Lung (tissue), 16 donors: ENCODE measurements around the gene EPAS1. TPM values are rescaled to one million over a fixed set of nuclear protein-coding genes. Genes with fewer than 3 reads are reported as not detected.

Source experiments
- ATAC-seq: fragments of 200-7000 bp; cut with Tn5 transposase; one replicate; pipeline ENCODE4 v1.9.1; 2020; ENCODE audit warnings: moderate number of reproducible peaks; ENCODE audit not compliant: insufficient read depth, low FRiP score
- DNase-seq, 3 donors: peaks; one replicate each; pipeline ENCODE4 v3.0.0-alpha.2; 2013 to 2017
- H3K27ac ChIP-seq, 2 donors: one replicate each; pipeline ENCODE4 v1.5.1; 2013; ENCODE audit warnings: mild to moderate bottlenecking in 2 of 2, moderate library complexity in 2 of 2, control low read depth in 1 of 2, inconsistent platforms in 1 of 2, low read depth in 1 of 2, low read length in 1 of 2
- H3K27me3 ChIP-seq, 3 donors: one replicate each; pipeline ENCODE4 v1.5.1; 2013; ENCODE audit warnings: low read length in 2 of 3; ENCODE audit not compliant: control insufficient read depth in 3 of 3, insufficient read depth in 3 of 3
- H3K36me3 ChIP-seq, 4 donors: one replicate each; pipeline ENCODE4 v1.5.1; 2013; ENCODE audit warnings: low read length in 4 of 4, mild to moderate bottlenecking in 1 of 4, moderate library complexity in 1 of 4; ENCODE audit not compliant: control insufficient read depth in 4 of 4, insufficient read depth in 4 of 4
- H3K4me1 ChIP-seq, 5 donors: one replicate each; pipeline ENCODE4 v1.5.1; 2013; ENCODE audit warnings: low read length in 5 of 5, mild to moderate bottlenecking in 2 of 5, moderate library complexity in 1 of 5; ENCODE audit not compliant: control insufficient read depth in 5 of 5, insufficient read depth in 5 of 5
- H3K4me3 ChIP-seq: one replicate; pipeline ENCODE4 v1.5.1; 2013; ENCODE audit warnings: mild to moderate bottlenecking, control low read depth, moderate library complexity
- H3K9ac ChIP-seq, 2 donors: one replicate each; pipeline ENCODE4 v1.5.1; 2013; ENCODE audit warnings: low read length in 2 of 2, control low read depth in 1 of 2; ENCODE audit not compliant: insufficient read depth in 1 of 2
- H3K9me3 ChIP-seq, 4 donors: one replicate each; pipeline ENCODE4 v1.5.1; 2013; ENCODE audit warnings: low read length in 3 of 4, mild to moderate bottlenecking in 1 of 4, moderate library complexity in 1 of 4; ENCODE audit not compliant: control insufficient read depth in 4 of 4, insufficient read depth in 3 of 4
- WGBS, 2 donors: extraction: QIAGEN DNeasy Blood & Tissue Kit; methylation state at CpG; one replicate each; pipeline ENCODE4 v1.1.7; 2013; 5-methylcytosine and 5-hydroxymethylcytosine counted together
- long read RNA-seq, 5 donors: transcript quantifications; one replicate each; lab custom pipeline, GENCODE V29; 2026
- polyA plus RNA-seq, 2 donors: library from polyadenylated mRNA; stranded (reverse); fragments of 200-250 nt; gene quantifications; one replicate each; pipeline ENCODE4 v1.2.1, GENCODE V29; 2013
- total RNA-seq, 2 donors: library from RNA; depleted of rRNA in 1 of 2; stranded (reverse); fragments of >200 nt in 1 of 2; gene quantifications; one replicate each; pipeline ENCODE4 v1.2.1, GENCODE V29; 2014 to 2021
- TF ChIP-seq, protein P1 (sequence below): IDR thresholded peaks from 2 replicates; pipeline ENCODE4 v1.5.1; 2012; ENCODE audit warnings: mild to moderate bottlenecking; ENCODE audit errors: control extremely low read depth, extremely low read depth
- donor health status: control.
- donor health status: control.
- donor health status: Bipolar disorder and iron deficiency.
- donor health status: healthy.
- donor health status: DM: yes; HTN: yes; CAD: no.

Gene EPAS1
- 1,000 to 10,000 TPM in 1 of 2 donors, 100 to 1,000 TPM in 1; 424 to 1,051 TPM for total RNA-seq
- 100 to 1,000 TPM; 233 to 337 TPM for polyA plus RNA-seq
- long read RNA-seq, donor 1, full-length matches to known transcripts = 30 of 108 reads
- long read RNA-seq, donor 1, partial matches to known transcripts = 78 of 108 reads
- long read RNA-seq, donor 1, other reads (novel, unspliced or antisense) = 0 of 108 reads
- long read RNA-seq, donor 2, full-length matches to known transcripts = 6 of 40 reads
- long read RNA-seq, donor 2, partial matches to known transcripts = 34 of 40 reads
- long read RNA-seq, donor 2, other reads (novel, unspliced or antisense) = 0 of 40 reads
- long read RNA-seq, donor 3, full-length matches to known transcripts = 20 of 33 reads
- long read RNA-seq, donor 3, partial matches to known transcripts = 13 of 33 reads
- long read RNA-seq, donor 3, other reads (novel, unspliced or antisense) = 0 of 33 reads
- long read RNA-seq, donor 4, full-length matches to known transcripts = 6 of 29 reads
- long read RNA-seq, donor 4, partial matches to known transcripts = 23 of 29 reads
- long read RNA-seq, donor 4, other reads (novel, unspliced or antisense) = 0 of 29 reads
- long read RNA-seq, donor 5, full-length matches to known transcripts = 31 of 252 reads
- long read RNA-seq, donor 5, partial matches to known transcripts = 221 of 252 reads
- long read RNA-seq, donor 5, other reads (novel, unspliced or antisense) = 0 of 252 reads

DNA sequence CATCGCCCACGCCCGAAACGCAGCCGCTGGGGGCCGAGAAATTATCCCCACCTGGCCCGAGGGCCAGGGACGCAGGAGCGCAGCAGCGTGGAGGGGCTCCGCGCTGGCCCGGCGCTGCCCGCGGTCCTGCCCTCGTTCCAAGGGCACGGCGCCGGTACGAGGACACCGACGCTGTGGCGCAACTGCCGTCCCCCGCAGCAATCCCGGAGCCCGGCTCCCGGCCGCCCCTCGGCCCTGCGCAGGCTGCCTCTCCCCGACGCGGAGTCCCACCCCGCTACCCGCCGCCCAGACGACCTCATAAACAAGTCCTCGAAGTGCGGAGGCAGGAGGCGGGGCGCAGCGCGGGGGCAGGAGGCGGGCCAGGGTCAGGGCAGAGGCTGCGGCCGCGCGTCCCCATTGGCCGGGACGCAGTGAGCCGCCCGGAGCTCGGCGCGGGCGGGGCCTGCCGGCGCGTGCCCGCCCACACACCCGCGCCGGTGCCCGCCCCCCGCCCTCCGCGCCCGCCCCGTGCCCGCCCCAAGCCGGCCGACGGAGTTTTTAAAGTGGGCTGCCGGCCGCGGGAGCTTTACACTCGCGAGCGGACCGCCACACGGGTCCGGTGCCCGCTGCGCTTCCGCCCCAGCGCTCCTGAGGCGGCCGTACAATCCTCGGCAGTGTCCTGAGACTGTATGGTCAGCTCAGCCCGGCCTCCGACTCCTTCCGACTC lies at the start of gene EPAS1:
EPAS1 (plus strand) TSS at position 568 of the 706 bp plus-strand sequence. CDS start 505 bp downstream, outside the sequence.
- H3K4me1 ChIP-seq = peaks cover 1 to 39% (median 6%) of the 10 kb centered on the region in 5 donors
- TF ChIP-seq, protein P1, sequence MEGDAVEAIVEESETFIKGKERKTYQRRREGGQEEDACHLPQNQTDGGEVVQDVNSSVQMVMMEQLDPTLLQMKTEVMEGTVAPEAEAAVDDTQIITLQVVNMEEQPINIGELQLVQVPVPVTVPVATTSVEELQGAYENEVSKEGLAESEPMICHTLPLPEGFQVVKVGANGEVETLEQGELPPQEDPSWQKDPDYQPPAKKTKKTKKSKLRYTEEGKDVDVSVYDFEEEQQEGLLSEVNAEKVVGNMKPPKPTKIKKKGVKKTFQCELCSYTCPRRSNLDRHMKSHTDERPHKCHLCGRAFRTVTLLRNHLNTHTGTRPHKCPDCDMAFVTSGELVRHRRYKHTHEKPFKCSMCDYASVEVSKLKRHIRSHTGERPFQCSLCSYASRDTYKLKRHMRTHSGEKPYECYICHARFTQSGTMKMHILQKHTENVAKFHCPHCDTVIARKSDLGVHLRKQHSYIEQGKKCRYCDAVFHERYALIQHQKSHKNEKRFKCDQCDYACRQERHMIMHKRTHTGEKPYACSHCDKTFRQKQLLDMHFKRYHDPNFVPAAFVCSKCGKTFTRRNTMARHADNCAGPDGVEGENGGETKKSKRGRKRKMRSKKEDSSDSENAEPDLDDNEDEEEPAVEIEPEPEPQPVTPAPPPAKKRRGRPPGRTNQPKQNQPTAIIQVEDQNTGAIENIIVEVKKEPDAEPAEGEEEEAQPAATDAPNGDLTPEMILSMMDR = no peak
- H3K9ac ChIP-seq = peak within 1 kb of the TSS in 1 of 2 donors; percentile 60

DNA sequence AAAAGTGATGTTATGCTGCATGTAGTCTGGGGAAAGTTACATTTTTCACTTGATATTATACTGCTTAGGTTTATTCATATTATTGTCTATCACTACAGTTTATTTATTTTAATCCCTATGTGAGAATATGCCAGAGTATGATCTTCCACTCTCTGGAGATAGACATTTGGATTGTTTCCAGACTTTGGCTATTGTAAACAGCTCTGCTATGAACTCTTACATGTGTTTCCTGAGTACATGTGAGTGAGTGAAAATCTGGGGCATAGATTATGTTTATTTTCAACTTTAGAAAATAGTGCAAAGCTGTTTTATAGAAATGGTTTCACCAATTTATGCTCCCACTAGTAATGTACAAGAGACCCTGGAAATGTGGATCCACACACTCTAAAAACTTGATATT lies 49.0 kb upstream of the EPAS1 start:
- Histone ChIP-seq H3K9ac (no peak overlapping the region), H3K4me3 (no peak overlapping the region), H3K27ac (no peak overlapping the region), H3K4me1 (peaks cover 0 to 16% (median 5%) of the 10 kb centered on the region in 5 donors), H3K9me3 (no peaks in the 10 kb centered on the region), H3K36me3 (no peaks in the 10 kb centered on the region), H3K27me3 (no peaks in the 10 kb centered on the region)
- TF ChIP-seq, protein P1 = no peak
- ATAC-seq (no peak), DNase-seq (peak in 2 of 3 donors; percentile 71 to 84)

More for the DNA sequence above, at the start of gene EPAS1:
- DNase-seq (peak; percentile 86 to 93 (median 90)), ATAC-seq (peak; percentile 84)
- Histone ChIP-seq H3K36me3 (no peaks in the 10 kb centered on the region), H3K27ac (peak within 1 kb of the TSS; percentile 97 to 98), H3K9me3 (no peaks in the 10 kb centered on the region), H3K4me3 (peak within 1 kb of the TSS; percentile 87), H3K27me3 (peaks cover 0 to 18% (median 2%) of the 10 kb centered on the region in 3 donors)
- WGBS, 2 donors = 0 to 1% methylated on average over 70 to 94 of the region's 94 CpGs

DNA sequence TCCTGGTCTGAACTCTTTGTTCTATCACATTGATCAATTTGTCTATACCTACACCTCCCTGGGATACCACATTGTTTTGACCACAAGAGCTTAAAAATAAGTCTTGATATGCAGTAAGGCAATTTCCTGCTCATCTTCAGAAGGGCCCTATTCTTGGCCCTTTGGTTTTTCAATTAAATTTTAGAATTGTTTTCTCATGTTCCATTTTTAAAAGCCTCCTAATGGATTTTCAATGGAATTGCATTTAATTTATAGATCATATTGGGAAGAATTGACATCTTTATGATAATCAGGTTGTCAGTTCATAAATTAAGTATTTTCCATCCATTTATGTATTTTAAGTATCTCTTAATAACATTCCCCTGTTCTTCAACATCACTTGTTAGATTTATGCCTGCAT lies 47.6 kb upstream of the EPAS1 start:
- H3K27me3 ChIP-seq = no peaks in the 10 kb centered on the region
- DNase-seq (no peak), ATAC-seq (no peak)
- H3K9me3 ChIP-seq = no peaks in the 10 kb centered on the region
- H3K9ac ChIP-seq = no peak overlapping the region
- TF ChIP-seq, protein P1 = no peak
- H3K36me3 ChIP-seq = no peaks in the 10 kb centered on the region
- H3K27ac ChIP-seq = no peak overlapping the region
- no peak overlapping the region for H3K4me3 ChIP-seq
- H3K4me1 ChIP-seq = peaks cover 0 to 19% (median 6%) of the 10 kb centered on the region in 5 donors
